Hematopoietic multipotent progenitor cell treated with erythropoietin and hydrocortisone succinate and interleukin-3 and kit ligand, for 17 days (in vitro differentiated cells): ENCODE data around the gene SPECC1.
"Not testable (repeated sequence)": the region's sequence is repeated elsewhere in the genome, so short reads cannot be mapped to it uniquely, and the experiment has no call there.

Experiments
- DNase-seq: peaks from one replicate; pipeline ENCODE4 v3.0.0-alpha.2; 2015; ENCODE audit warnings: low spot score

SPECC1 gene

DNA sequence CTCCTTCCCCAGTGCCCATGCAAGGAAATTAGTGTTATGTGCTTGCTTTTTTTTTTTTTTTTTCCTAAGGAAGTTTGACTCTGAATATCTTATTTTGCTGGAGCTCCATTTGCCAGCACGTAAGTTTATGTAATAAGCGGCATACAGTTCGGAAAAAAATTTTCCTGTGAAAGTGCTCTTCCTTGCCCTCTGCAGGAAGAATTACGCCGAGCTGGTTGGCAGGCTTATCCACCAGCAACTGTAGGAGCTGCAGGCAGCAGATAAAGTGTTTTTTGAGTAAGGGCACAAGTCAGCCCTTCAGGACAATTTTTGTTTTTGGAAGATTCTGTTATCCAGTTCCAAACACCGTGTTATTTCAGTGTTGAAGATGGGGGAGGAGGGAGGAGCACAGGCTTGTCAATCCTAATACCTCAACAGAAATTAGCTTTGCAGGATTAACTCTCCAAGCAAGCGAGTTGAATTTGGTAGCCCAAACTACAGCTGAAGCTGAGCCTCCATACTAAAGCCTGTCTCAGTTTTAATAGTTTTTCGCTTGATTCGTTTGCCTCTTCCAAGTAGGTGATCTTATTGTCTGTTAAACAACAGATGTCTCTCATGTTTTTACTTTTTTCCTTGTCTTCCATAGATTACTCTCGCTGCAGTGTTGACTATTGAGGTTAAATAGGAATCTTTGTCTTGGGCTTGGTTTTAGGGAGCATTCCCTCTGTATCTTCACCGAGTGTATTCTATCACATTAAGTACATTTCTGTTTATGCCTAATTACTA lies 1.1 kb downstream of the SPECC1 start:
- DNase-seq: peak; percentile 91

DNA sequence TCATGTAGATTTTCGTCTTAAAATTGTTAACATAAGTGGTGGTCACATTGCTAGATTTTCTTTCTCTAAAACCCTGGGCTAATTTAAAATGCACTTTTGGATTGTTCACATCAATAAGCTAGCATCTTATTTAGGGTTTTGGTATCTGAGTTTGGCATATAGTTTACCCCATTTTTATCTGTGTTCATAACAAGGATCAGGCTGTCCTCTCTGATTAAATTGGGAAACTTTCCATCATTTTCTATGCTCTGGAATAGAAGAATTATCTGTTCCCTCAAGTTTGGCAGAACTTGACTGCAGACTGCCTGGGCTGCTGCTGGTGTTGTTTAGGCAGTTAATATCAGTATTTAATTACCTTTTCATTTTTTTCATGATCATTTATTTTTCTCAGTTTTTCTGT lies 1.8 kb downstream of the SPECC1 start:
- DNase-seq: peak; percentile 73

GRCh38 chr17:20012017-20012536 lies 2.9 kb downstream of the SPECC1 start:
- DNase-seq: peak; percentile 63

GRCh38 chr17:20016475-20016992 lies 7.4 kb downstream of the SPECC1 start:
- DNase-seq: not testable (repeated sequence)

- no peak for DNase-seq
These were observed 13.5 kb downstream of the SPECC1 start for GRCh38 chr17:20022701-20023100.

GRCh38 chr17:20026960-20027359 lies 17.8 kb downstream of the SPECC1 start:
- DNase-seq: peak; percentile 38

GRCh38 chr17:20028443-20028842 lies 19.3 kb downstream of the SPECC1 start:
- DNase-seq: peak; percentile 53

GRCh38 chr17:20032636-20033035 lies 23.5 kb downstream of the SPECC1 start:
- no peak for DNase-seq

- DNase-seq: no peak
These were observed 24.3 kb downstream of the SPECC1 start for GRCh38 chr17:20033415-20033814.

DNA sequence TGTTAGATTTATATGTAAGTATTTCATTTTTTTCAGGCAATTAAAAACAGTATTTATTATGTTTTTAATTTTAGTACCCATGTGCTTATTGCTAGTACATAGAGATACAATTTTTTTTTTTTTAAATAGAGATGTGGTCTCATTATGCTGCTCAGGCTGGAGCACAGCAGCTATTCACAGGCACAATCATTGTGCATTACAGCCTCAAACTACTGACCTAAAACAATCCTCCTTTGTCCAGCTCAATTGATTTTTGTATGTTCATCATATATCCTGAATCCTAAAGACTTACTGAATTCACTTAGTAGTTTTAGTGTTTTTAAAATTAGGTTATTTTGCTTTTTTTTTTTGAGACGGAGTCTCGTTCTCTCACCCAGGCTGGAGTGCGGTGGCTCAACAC lies 26.3 kb downstream of the SPECC1 start:
- DNase-seq: no peak

DNA sequence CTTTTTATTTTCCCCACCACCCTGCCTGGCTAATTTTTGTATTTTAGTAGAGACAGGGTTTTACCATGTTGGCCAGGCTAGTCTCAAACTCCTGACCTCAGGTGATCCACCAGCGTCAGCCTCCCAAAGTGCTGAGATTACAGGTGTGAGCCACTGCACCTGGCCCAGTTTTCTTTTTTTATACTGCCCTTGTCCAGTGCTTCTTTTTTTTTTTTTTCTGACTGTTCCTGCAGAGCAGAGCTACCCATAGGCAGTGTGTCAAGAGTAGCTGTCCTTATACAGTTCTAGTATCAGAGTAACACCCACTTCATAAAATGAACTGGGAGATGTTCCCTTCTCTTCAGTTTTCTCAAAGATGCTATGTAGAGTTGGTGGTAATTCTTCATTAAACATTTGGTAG lies 28.1 kb downstream of the SPECC1 start:
- not testable (repeated sequence) for DNase-seq

- DNase-seq: no peak
These were observed 29.9 kb downstream of the SPECC1 start for GRCh38 chr17:20039037-20039436.

DNA sequence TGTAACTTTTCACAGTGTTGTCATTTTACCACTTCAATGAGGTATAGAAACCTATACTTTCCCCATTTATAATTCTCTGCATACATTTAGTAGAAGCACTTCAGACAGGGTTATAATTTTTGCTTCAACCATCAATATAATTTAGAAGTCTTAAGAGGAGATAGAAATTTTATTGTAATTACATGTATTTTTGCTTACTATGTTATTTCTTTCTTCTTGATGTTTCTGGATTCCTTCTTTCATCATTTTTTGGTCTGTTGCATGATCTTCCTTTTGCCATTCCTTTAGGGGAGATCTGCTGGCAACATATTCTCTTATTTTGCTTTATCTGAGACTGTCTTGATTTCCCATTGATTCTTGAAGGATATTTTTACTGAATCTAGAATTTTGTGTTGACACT lies 31.1 kb downstream of the SPECC1 start:
- DNase-seq: no peak

DNA sequence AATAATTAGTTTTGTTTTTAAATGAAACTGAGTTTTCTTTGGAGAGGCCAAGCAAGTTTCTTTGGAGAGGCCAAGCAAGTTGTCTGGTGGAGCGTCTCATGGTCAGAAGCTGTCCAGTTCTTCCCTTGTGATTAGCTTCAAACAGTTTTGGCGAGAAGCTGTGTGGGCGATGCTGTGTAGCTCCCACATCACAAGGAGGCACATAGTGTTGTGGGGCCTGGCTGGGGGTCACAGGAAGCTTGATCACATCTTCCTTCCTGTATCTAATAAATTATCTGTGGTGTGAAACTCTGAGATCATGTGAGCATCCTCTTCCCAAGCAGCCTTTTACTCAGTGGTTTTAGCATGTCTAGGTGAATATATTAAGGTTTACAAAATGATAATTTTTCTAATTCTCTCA lies 33.9 kb downstream of the SPECC1 start:
- DNase-seq: no peak

GRCh38 chr17:20045476-20045875 lies 36.3 kb downstream of the SPECC1 start:
- DNase-seq: no peak

DNA sequence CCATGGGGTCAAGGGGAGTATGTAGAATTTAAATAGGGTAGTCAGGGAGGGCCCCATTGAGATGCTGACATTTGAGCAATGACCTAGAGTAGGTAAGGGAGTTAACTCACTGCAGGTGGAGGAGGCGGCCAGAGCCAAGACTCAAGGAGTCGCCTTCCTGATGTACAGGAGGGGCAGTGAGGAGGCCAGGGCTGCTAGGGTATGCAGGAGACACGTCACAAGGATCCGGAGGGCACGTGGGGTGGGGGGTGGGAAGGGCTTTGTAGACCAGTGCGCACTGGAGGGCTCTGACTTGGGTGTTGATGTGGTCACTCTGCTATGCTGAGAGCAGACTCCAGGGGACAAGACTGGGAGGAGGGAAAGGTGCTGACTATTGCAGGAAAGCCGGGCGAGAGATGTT lies 37.5 kb downstream of the SPECC1 start:
- no peak for DNase-seq

GRCh38 chr17:20051624-20052023 lies 42.5 kb downstream of the SPECC1 start:
- DNase-seq: no peak

DNA sequence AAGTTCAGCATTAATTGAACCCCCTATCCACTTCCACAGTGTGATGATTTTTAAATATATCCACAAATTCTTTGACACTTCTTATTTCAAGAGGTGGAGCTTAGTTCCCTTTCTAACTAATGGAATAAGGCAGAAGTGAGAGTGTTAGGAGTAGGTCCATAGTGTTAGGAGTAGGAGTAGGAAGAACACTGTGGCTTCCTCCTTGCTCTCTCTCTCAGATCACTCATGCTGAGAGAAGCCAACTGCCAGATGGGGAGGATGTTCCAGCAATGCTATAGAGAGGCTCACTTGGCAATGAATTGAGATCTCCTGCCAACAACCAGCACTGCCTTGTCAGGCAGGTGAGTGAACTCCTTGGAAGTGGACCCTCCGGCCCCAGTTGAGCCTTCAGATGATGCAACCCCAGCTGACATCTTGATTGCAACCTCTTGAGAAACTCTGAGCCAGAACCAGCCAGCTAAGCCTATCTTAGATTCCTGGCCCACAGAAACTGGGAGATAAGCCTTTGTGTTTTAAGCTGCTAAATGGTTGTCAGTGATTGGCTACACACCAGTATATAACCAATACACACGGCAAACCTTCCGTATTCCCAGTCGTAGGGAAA lies 44.3 kb downstream of the SPECC1 start:
- DNase-seq: no peak

- DNase-seq: peak; percentile 44
These were observed 50.6 kb downstream of the SPECC1 start for GRCh38 chr17:20059728-20060188.

DNA sequence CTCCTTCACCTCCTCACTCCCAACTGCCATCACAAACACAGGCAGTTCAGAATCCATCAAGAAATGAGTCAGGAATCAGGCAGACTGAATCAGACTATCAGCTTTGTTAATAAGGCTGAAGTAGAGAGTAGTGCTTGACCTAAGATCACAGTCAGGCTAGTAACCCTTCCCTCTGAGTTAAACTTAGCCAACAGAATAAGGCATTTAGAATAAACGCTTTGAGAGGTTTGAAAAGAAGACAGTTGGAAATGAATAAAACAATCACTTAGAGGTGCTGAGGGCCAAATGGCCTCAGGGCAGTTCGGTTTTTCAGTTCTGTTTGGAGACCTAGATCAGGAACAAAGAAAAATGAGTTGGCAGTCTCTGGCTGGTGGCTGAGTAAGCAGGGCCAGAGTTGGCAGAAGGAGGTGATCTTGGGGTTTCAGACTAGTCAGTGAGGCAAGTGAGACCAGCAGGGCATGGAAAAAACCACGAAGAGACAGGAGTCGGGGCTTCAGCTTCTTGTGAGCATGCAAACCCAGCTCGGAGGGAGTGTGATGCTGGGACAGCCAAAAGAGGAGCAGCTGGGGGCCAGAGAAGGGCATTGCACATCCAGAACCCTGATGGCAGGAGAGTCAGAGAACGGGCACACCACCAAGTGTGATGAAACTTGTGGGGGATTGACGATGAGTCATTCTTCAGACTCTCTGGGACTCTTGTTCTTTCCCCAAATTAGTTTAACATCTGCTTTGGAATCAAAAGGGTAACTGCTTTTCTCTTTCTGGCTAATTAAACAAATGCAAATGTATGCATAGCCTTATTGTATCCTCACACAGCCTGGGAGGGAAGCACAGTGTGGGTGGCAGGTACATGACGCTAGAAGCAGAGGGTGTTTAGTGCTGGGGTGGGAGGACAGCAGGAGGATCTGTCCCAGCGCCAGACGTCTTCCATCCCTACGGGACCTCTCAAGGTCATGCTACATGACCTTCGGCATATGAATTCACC lies 54.8 kb downstream of the SPECC1 start:
- DNase-seq: no peak

- DNase-seq: no peak
These were observed 57.1 kb downstream of the SPECC1 start for GRCh38 chr17:20066253-20066652.

DNA sequence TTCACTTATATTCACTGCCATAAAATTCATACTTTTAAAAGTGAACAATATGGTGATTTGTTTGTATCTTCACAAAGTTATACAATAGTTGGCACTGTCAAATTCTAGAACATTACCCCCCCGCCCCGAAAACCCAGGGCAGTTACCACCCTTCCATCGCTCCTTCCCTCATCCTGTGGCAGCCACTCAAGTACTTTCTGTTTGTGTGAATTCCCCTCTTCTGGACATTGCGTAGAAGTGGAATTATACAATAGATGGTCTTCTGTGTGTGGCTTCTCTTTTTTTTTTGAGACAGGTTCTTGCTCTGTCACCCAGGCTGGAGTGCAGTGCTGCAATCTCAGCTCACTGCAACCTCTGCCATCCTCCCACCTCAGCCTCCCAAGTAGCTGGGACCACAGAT lies 58.6 kb downstream of the SPECC1 start:
- no peak for DNase-seq
